H1 (cell line): Measurements from ENCODE around the gene VPS54. TPM values are rescaled to one million over a fixed set of nuclear protein-coding genes. Genes with fewer than 3 reads are reported as not detected.

Source experiments
- CTCF ChIA-PET: fragments of 300-600 bp; sonication (Branson Sonifier 250); formaldehyde crosslinking; loops from one replicate; lab custom pipeline; 2021; ENCODE audit not compliant: partially characterized antibody; lab: Charles Lee
- POLR2A ChIA-PET: fragments of 300-600 bp; sonication (Branson Sonifier 250); formaldehyde crosslinking; loops from one replicate; lab custom pipeline; 2021; ENCODE audit warnings: inconsistent platforms; ENCODE audit not compliant: partially characterized antibody; lab: Charles Lee
- DNase-seq, 2 experiments: peaks; one replicate each; pipeline versions ENCODE4 v3.0.0 to v3.0.0-alpha.2; 2010 to 2022; ENCODE audit warnings: low spot score in 2 of 2, low read depth in 1 of 2, mixed read lengths in 1 of 2
- FAIRE-seq: peaks from 2 replicates; lab custom pipeline; 2011; peaks lifted over from hg19 to GRCh38; lab: Jason Lieb, UNC
- H2AFZ ChIP-seq: 2 replicates; pipeline ENCODE4 v1.8.1; 2012; ENCODE audit warnings: low read length, inconsistent platforms
- H2AK5ac ChIP-seq: 2 replicates; pipeline ENCODE4 v1.6.1; 2013; ENCODE audit warnings: low read depth, low read length
- H2BK120ac ChIP-seq: replicated peaks from 2 replicates; pipeline ENCODE3; 2013; ENCODE audit warnings: low read depth, low read length, inconsistent platforms
- H2BK12ac ChIP-seq: 2 replicates; pipeline ENCODE4 v1.6.1; 2013; ENCODE audit warnings: low read depth, low read length
- H2BK15ac ChIP-seq: 2 replicates; pipeline ENCODE4 v1.6.1; 2013; ENCODE audit warnings: low read length
- H2BK20ac ChIP-seq: 2 replicates; pipeline ENCODE4 v1.6.1; 2013; ENCODE audit warnings: low read length
- H2BK5ac ChIP-seq: 2 replicates; pipeline ENCODE4 v1.6.1; 2013; ENCODE audit warnings: low read depth, low read length
- H3K14ac ChIP-seq: 2 replicates; pipeline ENCODE4 v1.6.1; 2013; ENCODE audit warnings: inconsistent platforms; ENCODE audit not compliant: insufficient read length
- H3K18ac ChIP-seq: 2 replicates; pipeline ENCODE4 v1.6.1; 2013; ENCODE audit warnings: low read length; ENCODE audit errors: extremely low read depth
- H3K23ac ChIP-seq: 2 replicates; pipeline ENCODE4 v1.6.1; 2013; ENCODE audit warnings: inconsistent platforms; ENCODE audit not compliant: insufficient read length
- H3K23me2 ChIP-seq: 2 replicates; pipeline ENCODE4 v1.6.1; 2013; ENCODE audit warnings: low read depth, low read length
- H3K27ac ChIP-seq: 2 replicates; pipeline ENCODE4 v1.6.1; 2011; ENCODE audit warnings: low read depth, low read length, inconsistent platforms
- H3K27me3 ChIP-seq, 4 experiments: replicated peaks in 1 of 4; 1 replicate in 1 of 4; 2 replicates in 3 of 4; pipeline versions ENCODE4 v1.6.1 to v1.8.1; 2011 to 2013; ENCODE audit warnings: low read length in 3 of 4, mild to moderate bottlenecking in 3 of 4, inconsistent platforms in 2 of 4, mixed read lengths in 2 of 4, moderate library complexity in 1 of 4; ENCODE audit not compliant: control insufficient read depth in 3 of 4, insufficient read depth in 3 of 4; ENCODE audit errors: extremely low read depth in 1 of 4
- H3K36me3 ChIP-seq, 4 experiments: 2 replicates each; pipeline versions ENCODE4 v1.6.1 to v1.8.1; 2011 to 2013; ENCODE audit warnings: mild to moderate bottlenecking in 4 of 4, low read length in 3 of 4, moderate library complexity in 2 of 4, control low read depth in 1 of 4, inconsistent platforms in 1 of 4; ENCODE audit not compliant: insufficient read depth in 4 of 4, control insufficient read depth in 2 of 4
- H3K4ac ChIP-seq: replicated peaks from 2 replicates; pipeline ENCODE3; 2013; ENCODE audit warnings: low read length, low read depth, mixed read lengths, inconsistent platforms; ENCODE audit not compliant: insufficient read length
- H3K4me1 ChIP-seq, 4 experiments: replicated peaks in 1 of 4; 1 replicate in 1 of 4; 2 replicates in 3 of 4; pipeline versions ENCODE4 v1.6.1 to v1.8.1; 2011 to 2013; ENCODE audit warnings: low read length in 3 of 4, inconsistent platforms in 2 of 4, mixed read lengths in 1 of 4; ENCODE audit not compliant: insufficient read depth in 4 of 4, control insufficient read depth in 3 of 4
- H3K4me2 ChIP-seq, 2 experiments: 2 replicates each; pipeline versions ENCODE4 v1.6.1 to v1.8.1; 2011 to 2013; ENCODE audit warnings: low read depth in 2 of 2, low read length in 2 of 2, control low read depth in 1 of 2, inconsistent platforms in 1 of 2, mild to moderate bottlenecking in 1 of 2; ENCODE audit not compliant: insufficient read depth in 1 of 2
- H3K4me3 ChIP-seq, 4 experiments: fragments of 200-600, 300-600 bp in 1 of 4; sonication (generic), shearing (Covaris generic), sonication (Bioruptor Twin) in 1 of 4; 2 replicates each; pipeline versions ENCODE4 v1.5.1 to v1.8.1; 2011 to 2016; ENCODE audit warnings: low read length in 4 of 4, low read depth in 3 of 4, control low read depth in 2 of 4, inconsistent platforms in 2 of 4, mild to moderate bottlenecking in 2 of 4, mixed read lengths in 1 of 4, moderate library complexity in 1 of 4; ENCODE audit not compliant: insufficient read depth in 2 of 4; ENCODE audit errors: extremely low read depth in 1 of 4
- H3K56ac ChIP-seq: replicated peaks from 2 replicates; pipeline ENCODE3; 2013; ENCODE audit warnings: low read depth, mild to moderate bottlenecking, mixed read lengths, low read length, inconsistent platforms; ENCODE audit not compliant: insufficient read length
- H3K79me1 ChIP-seq: 2 replicates; pipeline ENCODE4 v1.6.1; 2013; ENCODE audit warnings: low read depth, low read length, control low read depth
- H3K79me2 ChIP-seq, 2 experiments: 2 replicates each; pipeline versions ENCODE4 v1.6.1 to v1.8.1; 2012 to 2013; ENCODE audit warnings: low read length in 2 of 2, mild to moderate bottlenecking in 2 of 2, inconsistent platforms in 1 of 2; ENCODE audit not compliant: insufficient read depth in 2 of 2, control insufficient read depth in 1 of 2
- H3K9ac ChIP-seq, 4 experiments: replicated peaks in 1 of 4; 1 replicate in 1 of 4; 2 replicates in 3 of 4; pipeline versions ENCODE4 v1.6.1 to v1.8.1; 2011 to 2013; ENCODE audit warnings: low read depth in 3 of 4, low read length in 3 of 4, control low read depth in 2 of 4, mild to moderate bottlenecking in 2 of 4, moderate library complexity in 2 of 4, inconsistent platforms in 1 of 4; ENCODE audit errors: extremely low read depth in 1 of 4
- H3K9me3 ChIP-seq, 2 experiments: 2 replicates each; pipeline versions ENCODE4 v1.6.1 to v1.8.1; 2012 to 2013; ENCODE audit warnings: mild to moderate bottlenecking in 2 of 2, moderate library complexity in 2 of 2, control low read depth in 1 of 2, inconsistent platforms in 1 of 2, low read depth in 1 of 2, low read length in 1 of 2, mixed read lengths in 1 of 2; ENCODE audit not compliant: insufficient read depth in 2 of 2
- H4K20me1 ChIP-seq, 2 experiments: replicated peaks in 1 of 2; 2 replicates each; pipeline versions ENCODE3 to v1.8.1; 2011 to 2013; ENCODE audit warnings: inconsistent platforms in 2 of 2, low read length in 2 of 2, mild to moderate bottlenecking in 1 of 2; ENCODE audit not compliant: insufficient read depth in 2 of 2, control insufficient read depth in 1 of 2
- H4K5ac ChIP-seq: 2 replicates; pipeline ENCODE4 v1.6.1; 2013; ENCODE audit warnings: low read length, low read depth, mixed read lengths, inconsistent platforms; ENCODE audit not compliant: insufficient read length
- H4K8ac ChIP-seq: 2 replicates; pipeline ENCODE4 v1.8.0; 2013; ENCODE audit warnings: mild to moderate bottlenecking, moderate library complexity, low read length, inconsistent platforms; ENCODE audit not compliant: insufficient read depth; ENCODE audit errors: extremely low read depth
- H4K91ac ChIP-seq: replicated peaks from 2 replicates; pipeline ENCODE3; 2013; ENCODE audit warnings: low read length, mixed read lengths, inconsistent platforms; ENCODE audit not compliant: insufficient read length
- CBX5 ChIP-seq: fragments of 300-800, 300-1000 bp; sonication (generic); IDR thresholded peaks from 2 replicates; pipeline ENCODE4 v1.7.1; 2016; ENCODE audit warnings: antibody characterized with exemption, low read length, low read depth
- CHD2 ChIP-seq: IDR thresholded peaks from 2 replicates; pipeline ENCODE4 v1.6.1; 2012; ENCODE audit warnings: low read length, improper control_type of control experiment
- EGR1 ChIP-seq: IDR thresholded peaks from 2 replicates; pipeline ENCODE4 v1.6.1; 2011; ENCODE audit warnings: low read depth, low read length, borderline replicate concordance
- EZH2 ChIP-seq: fragments of 200-600 bp; sonication (generic); IDR thresholded peaks from 2 replicates; pipeline ENCODE4 v1.7.1; 2012; ENCODE audit warnings: low read depth, mild to moderate bottlenecking, moderate library complexity, low read length, inconsistent platforms; ENCODE audit not compliant: severe bottlenecking
- GTF2F1 ChIP-seq: IDR thresholded peaks from 2 replicates; pipeline ENCODE4 v1.6.1; 2012; ENCODE audit warnings: low read depth, low read length, improper control_type of control experiment, borderline replicate concordance
- HDAC6 ChIP-seq: IDR thresholded peaks from one replicate; pipeline ENCODE4 v1.7.1; 2012; ENCODE audit warnings: low read depth, mild to moderate bottlenecking, inconsistent platforms, low read length, moderate library complexity
- JUN ChIP-seq: IDR thresholded peaks from 2 replicates; pipeline ENCODE4 v1.6.1; 2011; ENCODE audit warnings: low read depth, mild to moderate bottlenecking, improper control_type of control experiment, low read length
- NANOG ChIP-seq: IDR thresholded peaks from 2 replicates; pipeline ENCODE4 v1.6.1; 2011; ENCODE audit warnings: low read length, low read depth, mild to moderate bottlenecking, inconsistent platforms; ENCODE audit not compliant: insufficient read depth, poor library complexity, severe bottlenecking
- NRF1 ChIP-seq: IDR thresholded peaks from 2 replicates; pipeline ENCODE4 v1.6.1; 2011; ENCODE audit warnings: mild to moderate bottlenecking, low read depth, low read length, improper control_type of control experiment
- PHF8 ChIP-seq: fragments of 200-600 bp; sonication (generic); conservative IDR thresholded peaks from 2 replicates; pipeline ENCODE4 v1.7.1; 2012; ENCODE audit warnings: low read depth, mild to moderate bottlenecking, inconsistent platforms, low read length, moderate library complexity
- POLR2AphosphoS5 ChIP-seq: IDR thresholded peaks from 2 replicates; pipeline ENCODE4 v1.6.1; 2011; ENCODE audit warnings: low read depth, low read length
- WGBS, 2 experiments: shearing (Covaris generic) in 1 of 2; methylation state at CpG; one replicate each; pipeline versions ENCODE4 v1.1.6 to v1.1.7; 2013 to 2015; ENCODE audit warnings: low lambda C conversion rate in 2 of 2, mixed read lengths in 2 of 2, inconsistent platforms in 1 of 2, low coverage in 1 of 2, missing lambda C conversion rate in 1 of 2; ENCODE audit not compliant: insufficient replicate concordance in 2 of 2, insufficient coverage in 1 of 2, insufficient read length in 1 of 2; ENCODE audit errors: extremely low coverage in 1 of 2, missing lambda C conversion rate in 1 of 2; 5-methylcytosine and 5-hydroxymethylcytosine counted together
- polyA plus RNA-seq, 7 experiments: library from polyadenylated mRNA; depleted of rRNA in 3 of 7; stranded (reverse) in 5 of 7; unstranded in 2 of 7; fragments of >200 nt in 5 of 7; fragments of 200-250 nt in 2 of 7; gene quantifications; 1 replicate in 5 of 7; 2 replicates in 1 of 7; 4 replicates in 1 of 7; pipeline versions ENCODE4 v1.2.1 to v1.2.3, GENCODE V29; 2011 to 2013; ENCODE audit warnings: missing spikeins in 2 of 7, mixed read lengths in 2 of 7
- total RNA-seq: library from RNA; stranded (reverse); fragmentation: NEBNext Ultra II Directional; extraction: Animal tissue kit (Norgen Biotek cat#: 25700); gene quantifications from 2 replicates; pipeline ENCODE4 v1.2.1, GENCODE V29; 2021
- TF ChIP-seq, protein P1 (sequence below): IDR thresholded peaks from 2 replicates; pipeline ENCODE4 v1.6.1; 2011; ENCODE audit warnings: low read length, improper control_type of control experiment

The VPS54 gene
- total and polyA plus RNA-seq, 2 of the 8 experiments (the other 6 are each of a cell fraction or from before 2014, with no cell fraction given): 3.6 to 13.2 TPM

DNA sequence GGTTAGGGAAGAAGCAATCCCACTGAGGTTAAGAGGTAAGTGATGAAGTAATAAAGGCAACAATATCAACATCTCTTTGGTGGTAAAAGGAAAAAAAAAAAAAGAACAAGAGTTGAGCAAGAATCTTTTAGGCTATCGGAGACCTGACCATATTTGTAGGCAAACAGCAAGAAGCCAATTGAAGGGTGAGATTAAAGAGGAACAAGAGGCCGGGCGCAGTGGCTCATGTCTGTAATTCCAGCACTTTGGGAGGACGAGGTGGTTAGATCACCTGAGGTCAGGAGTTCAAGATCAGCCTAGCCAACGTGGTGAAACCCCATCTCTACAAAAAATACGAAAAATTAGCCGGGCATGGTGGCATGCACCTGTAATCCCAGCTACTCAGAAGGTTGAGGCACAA, 11.3 kb downstream of the VPS54 start:
- H4K5ac ChIP-seq: no peak overlapping the region
- FAIRE-seq: no peak

More for the DNA sequence above, 11.3 kb downstream of the VPS54 start:
- H2BK15ac ChIP-seq: no peak overlapping the region
- no peaks in the 10 kb centered on the region for H4K20me1 ChIP-seq
- 0 out of 2 replicates have a peak, but pooled peaks cover 2% of the 10 kb centered on the region for H3K23me2 ChIP-seq
- CTCF ChIA-PET: no interaction called here
- peaks cover 0 to 27% of the 10 kb centered on the region in 2 experiments; a peak in 2 of 4 replicates for H3K79me2 ChIP-seq
- H3K79me1 ChIP-seq: peaks cover 4% of the 10 kb centered on the region
- no peak overlapping the region for H2BK5ac ChIP-seq
- H2BK12ac ChIP-seq: no peak overlapping the region
- no peak overlapping the region for H3K27ac ChIP-seq
- no peak for DNase-seq
- no peaks in the 10 kb centered on the region for H3K9me3 ChIP-seq
- H3K23ac ChIP-seq: no peak overlapping the region
- H4K91ac ChIP-seq: no peak overlapping the region
- H3K14ac ChIP-seq: no peak overlapping the region
- H2BK20ac ChIP-seq: no peak overlapping the region
- H3K18ac ChIP-seq: no peak overlapping the region
- no peak overlapping the region for H3K4me2 ChIP-seq
- H3K4me1 ChIP-seq: no peaks in the 10 kb centered on the region
- H2AFZ ChIP-seq: no peak overlapping the region
- no peaks in the 10 kb centered on the region for H3K27me3 ChIP-seq
- WGBS, 2 experiments: 91% methylated on average over 7 of the region's 7 CpGs; no CpG with 5 or more reads in 1 of the 2 experiments
- H3K36me3 ChIP-seq: no peaks in the 10 kb centered on the region
- H2BK120ac ChIP-seq: no peak overlapping the region
- H4K8ac ChIP-seq: no peak overlapping the region
- H3K4ac ChIP-seq: no peak overlapping the region
- H2AK5ac ChIP-seq: no peak overlapping the region
- POLR2A ChIA-PET: no interaction called here
- no peak overlapping the region for H3K4me3 ChIP-seq
- no peak for TF ChIP-seq NRF1
- TF ChIP-seq CHD2: no peak
- TF ChIP-seq HDAC6: no peak
- TF ChIP-seq NANOG: no peak
- no peak for TF ChIP-seq EZH2
- TF ChIP-seq GTF2F1: no peak
- TF ChIP-seq JUN: no peak
- TF ChIP-seq POLR2AphosphoS5: no peak
- TF ChIP-seq, protein P1, sequence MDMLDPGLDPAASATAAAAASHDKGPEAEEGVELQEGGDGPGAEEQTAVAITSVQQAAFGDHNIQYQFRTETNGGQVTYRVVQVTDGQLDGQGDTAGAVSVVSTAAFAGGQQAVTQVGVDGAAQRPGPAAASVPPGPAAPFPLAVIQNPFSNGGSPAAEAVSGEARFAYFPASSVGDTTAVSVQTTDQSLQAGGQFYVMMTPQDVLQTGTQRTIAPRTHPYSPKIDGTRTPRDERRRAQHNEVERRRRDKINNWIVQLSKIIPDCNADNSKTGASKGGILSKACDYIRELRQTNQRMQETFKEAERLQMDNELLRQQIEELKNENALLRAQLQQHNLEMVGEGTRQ: no peak
- no peak for TF ChIP-seq CBX5
- TF ChIP-seq EGR1: no peak
- TF ChIP-seq PHF8: no peak
- no peak overlapping the region for H3K56ac ChIP-seq
- no peak overlapping the region for H3K9ac ChIP-seq
